Activated CD8-positive, alpha-beta T cell treated with anti-CD3 and anti-CD28 coated beads for 36 hours (primary cell): ENCODE data around the gene TACO1. TPM values are rescaled to one million over a fixed set of nuclear protein-coding genes. Genes with fewer than 3 reads are reported as not detected.
A peak's percentile ranks its signal among the peaks of the same experiment; 100 is the strongest.

ENCODE experiments used
- ATAC-seq: fragments of 200-7000 bp; cut with Tn5 transposase; one replicate; pipeline ENCODE4 v1.10.0; 2021; ENCODE audit warnings: mild to moderate bottlenecking, moderate library complexity
- CTCF ChIA-PET: fragments of 350-600 bp; sonication (Branson Sonifier 250); formaldehyde crosslinking; loops from one replicate; lab custom pipeline; 2021; ENCODE audit warnings: antibody characterized with exemption; lab: Charles Lee
- POLR2A ChIA-PET: fragments of 350-600 bp; sonication (Branson Sonifier 250); formaldehyde crosslinking; loops from one replicate; lab custom pipeline; 2021; ENCODE audit warnings: antibody characterized with exemption; lab: Charles Lee
- DNase-seq: peaks from one replicate; pipeline ENCODE4 v3.0.0-alpha.2; 2020
- H3K27ac Mint-ChIP-seq: one replicate; pipeline ENCODE4 v1.8.0; 2021; ENCODE audit warnings: mild to moderate bottlenecking, mixed read lengths
- H3K27me3 Mint-ChIP-seq: one replicate; pipeline ENCODE4 v1.8.0; 2021; ENCODE audit warnings: mixed read lengths
- H3K36me3 Mint-ChIP-seq: one replicate; pipeline ENCODE4 v1.8.0; 2021; ENCODE audit warnings: low read depth, mixed read lengths
- H3K4me1 Mint-ChIP-seq: one replicate; pipeline ENCODE4 v1.8.0; 2021; ENCODE audit warnings: low read depth, mixed read lengths
- H3K4me3 Mint-ChIP-seq: one replicate; pipeline ENCODE4 v1.8.0; 2021; ENCODE audit warnings: mild to moderate bottlenecking, moderate library complexity, mixed read lengths
- H3K9me3 Mint-ChIP-seq: one replicate; pipeline ENCODE4 v1.8.0; 2021; ENCODE audit warnings: mixed read lengths
- CTCF ChIP-seq: fragments of 200-600 bp; IDR thresholded peaks from one replicate; pipeline ENCODE4 v1.8.0; 2022; ENCODE audit warnings: antibody characterized with exemption, mild to moderate bottlenecking
- intact Hi-C: fragments of 100-400 bp; cut with micrococcal nuclease; formaldehyde crosslinking; loops from one replicate; pipeline ENCODE4 v1.10.0; 2022
- total RNA-seq, 2 experiments: library from RNA; stranded (reverse); gene quantifications; one replicate each; pipeline ENCODE4 v1.2.3, GENCODE V29; 2021

TACO1 gene
- total RNA-seq, 2 experiments from 2014 or later: 27.0 to 30.4 TPM

GRCh38 chr17:63601439-63602371 lies 1.0 kb downstream of the TACO1 start:
- H3K4me3 Mint-ChIP-seq: peak overlapping the region; percentile 95
- ChIA-PET CTCF (interaction anchor here (0.7 to 3.1 kb wide), 5 partner anchors 8 to 176 kb away, joined by 3 to 35 read pairs (median 3); no protein-coding TSS in a partner anchor), POLR2A (interaction anchor here (0.7 to 3.4 kb wide), 10 partner anchors 8 to 169 kb away, joined by 3 to 19 read pairs (median 4); partner anchors contain the start of genes DCAF7 and MAP3K3)
- ATAC-seq (no peak), DNase-seq (no peak)
- H3K4me1 Mint-ChIP-seq: peaks cover 35% of the 10 kb centered on the region
- TF ChIP-seq CTCF: no peak
- no peaks in the 10 kb centered on the region for H3K9me3 Mint-ChIP-seq
- peak overlapping the region; percentile 92 for H3K27ac Mint-ChIP-seq
- intact Hi-C loops: loop anchor here (5.0 kb wide), 1 partner anchor 49 kb away; the partner anchor contains the start of gene DCAF7
- peaks cover 15% of the 10 kb centered on the region for H3K36me3 Mint-ChIP-seq
- no peaks in the 10 kb centered on the region for H3K27me3 Mint-ChIP-seq

DNA sequence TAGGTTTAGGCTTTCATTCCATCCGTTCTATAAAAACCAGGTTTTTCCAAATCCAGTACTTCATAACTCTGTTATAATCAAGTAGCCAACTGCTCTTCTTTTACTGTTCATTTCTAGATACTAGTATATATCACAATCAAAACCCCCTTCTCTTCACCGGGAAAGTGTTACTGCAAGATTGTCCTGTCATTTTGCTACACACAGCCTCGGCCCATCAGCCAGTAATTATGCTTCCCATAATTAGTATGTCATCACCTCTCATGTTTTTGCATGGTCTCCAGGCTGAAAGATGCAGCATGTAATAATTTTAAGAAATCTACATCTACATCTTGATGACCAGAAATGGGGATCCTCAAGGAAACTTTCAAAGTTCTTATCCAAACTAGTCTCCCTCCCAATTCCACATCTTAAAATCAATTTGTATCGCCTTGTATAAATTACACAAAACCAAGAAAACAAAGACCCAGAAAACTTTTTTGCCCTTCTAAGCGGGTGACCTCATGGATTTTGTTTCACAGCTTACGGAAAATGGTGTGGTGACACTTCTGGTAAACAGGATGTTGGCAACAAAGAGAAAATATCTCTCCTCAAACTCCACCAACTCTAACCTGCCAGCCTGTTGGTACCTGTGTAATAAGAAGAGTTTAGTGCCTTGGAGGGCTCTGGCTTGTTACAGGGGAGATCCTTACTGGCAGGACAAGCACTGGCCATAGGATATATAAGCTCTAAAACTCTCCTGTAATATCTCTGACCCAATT lies 9.3 kb downstream of the TACO1 start:
- Mint-ChIP-seq H3K4me1 (peaks cover 29% of the 10 kb centered on the region), H3K27me3 (no peaks in the 10 kb centered on the region), H3K4me3 (no peak overlapping the region), H3K27ac (peak overlapping the region; percentile 84), H3K36me3 (peaks cover 31% of the 10 kb centered on the region), H3K9me3 (no peaks in the 10 kb centered on the region)
- DNase-seq (peak; percentile 31), ATAC-seq (no peak)
- ChIA-PET POLR2A (interaction anchor here (0.7 to 2.0 kb wide), 3 partner anchors 9 to 184 kb away, joined by 3 to 13 read pairs (median 5); partner anchors contain the start of gene TACO1), CTCF (interaction anchor here (0.8 to 4.3 kb wide), 8 partner anchors 8 to 196 kb away, joined by 3 to 188 read pairs (median 8); partner anchors contain the start of gene MAP3K3)
- intact Hi-C loops: loop anchor here (2.0 to 5.0 kb wide), 2 partner anchors 168 to 183 kb away; no protein-coding TSS in a partner anchor
- TF ChIP-seq CTCF: no peak

- Mint-ChIP-seq H3K4me3 (no peak overlapping the region), H3K4me1 (peaks cover 29% of the 10 kb centered on the region), H3K36me3 (peaks cover 27% of the 10 kb centered on the region), H3K9me3 (no peaks in the 10 kb centered on the region), H3K27me3 (no peaks in the 10 kb centered on the region), H3K27ac (peak overlapping the region; percentile 84)
- TF ChIP-seq CTCF: no peak
- ChIA-PET CTCF (interaction anchor here (1.1 to 4.3 kb wide), 19 partner anchors 10 to 204 kb away, joined by 3 to 188 read pairs (median 12); partner anchors contain the start of genes MAP3K3 and TACO1), POLR2A (interaction anchor here (1.6 to 2.0 kb wide), 3 partner anchors 10 to 183 kb away, joined by 4 to 13 read pairs (median 10); partner anchors contain the start of gene TACO1)
- DNase-seq (no peak), ATAC-seq (no peak)
- intact Hi-C loops: loop anchor here (2.0 to 5.0 kb wide), 2 partner anchors 169 to 184 kb away; no protein-coding TSS in a partner anchor
Measured at GRCh38 chr17:63610854-63611253, 10.2 kb downstream of the TACO1 start.

DNA sequence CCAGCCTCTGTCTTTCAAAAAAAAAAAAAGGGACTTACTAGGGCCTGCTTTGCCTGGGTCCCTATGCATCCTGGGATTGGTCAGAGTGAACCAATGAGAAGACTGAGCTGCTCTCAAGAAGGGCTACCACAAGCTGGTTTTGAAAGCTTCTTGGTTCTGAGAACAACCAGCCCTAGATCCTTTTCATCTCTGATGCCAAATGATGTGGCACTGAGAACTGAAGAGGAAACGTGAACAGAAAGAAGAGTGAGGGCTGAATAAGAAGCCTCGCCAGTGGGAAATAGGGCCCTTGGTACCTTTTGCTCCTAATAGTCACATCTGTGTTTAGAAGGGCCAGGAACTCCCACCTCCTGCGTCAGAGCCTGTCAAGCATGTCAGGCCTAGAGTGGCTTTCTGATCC lies 10.7 kb downstream of the TACO1 start:
- Mint-ChIP-seq H3K27ac (peak overlapping the region; percentile 84), H3K4me3 (no peak overlapping the region), H3K9me3 (no peaks in the 10 kb centered on the region), H3K36me3 (peaks cover 22% of the 10 kb centered on the region), H3K4me1 (peaks cover 29% of the 10 kb centered on the region), H3K27me3 (no peaks in the 10 kb centered on the region)
- DNase-seq (peak; percentile 48), ATAC-seq (peak; percentile 81)
- ChIA-PET CTCF (interaction anchor here (0.6 to 4.3 kb wide), 52 partner anchors 10 to 211 kb away, joined by 3 to 188 read pairs (median 5); partner anchors contain the start of genes DCAF7, MAP3K3 and TACO1), POLR2A (interaction anchor here (0.7 to 2.0 kb wide), 9 partner anchors 11 to 194 kb away, joined by 3 to 10 read pairs (median 4); partner anchors contain the start of genes MAP3K3 and TACO1)
- TF ChIP-seq CTCF: no peak
- intact Hi-C loops: loop anchor here (2.0 to 5.0 kb wide), 2 partner anchors 169 to 185 kb away; no protein-coding TSS in a partner anchor
